KMS-11 (cell line): ENCODE results near the gene ZC3H6.

ENCODE experiments used
- H2AFZ ChIP-seq: fragments of 200-600 bp; sonication (generic); 2 replicates; pipeline ENCODE4 v1.6.1; 2016; ENCODE audit warnings: antibody characterized with exemption, mixed run types, low read depth
- H3K27ac ChIP-seq: fragments of 200-600 bp; sonication (generic); 2 replicates; pipeline ENCODE4 v1.6.1; 2016; ENCODE audit warnings: mild to moderate bottlenecking, mixed run types
- H3K27me3 ChIP-seq: fragments of 200-600 bp; sonication (generic); 2 replicates; pipeline ENCODE4 v1.6.1; 2017; ENCODE audit warnings: mild to moderate bottlenecking, low read depth, mixed run types, moderate library complexity; ENCODE audit not compliant: insufficient read depth
- H3K36me3 ChIP-seq: fragments of 200-600 bp; sonication (generic); 2 replicates; pipeline ENCODE4 v1.6.1; 2017; ENCODE audit warnings: mild to moderate bottlenecking, mixed run types; ENCODE audit not compliant: insufficient read depth
- H3K4me1 ChIP-seq: fragments of 200-600 bp; sonication (generic); 2 replicates; pipeline ENCODE4 v1.6.1; 2016; ENCODE audit warnings: mild to moderate bottlenecking, low read depth, mixed run types; ENCODE audit not compliant: poor library complexity, severe bottlenecking
- H3K4me2 ChIP-seq: fragments of 200-600 bp; sonication (generic); 2 replicates; pipeline ENCODE4 v1.7.0; 2016; ENCODE audit warnings: mild to moderate bottlenecking, mixed run types
- H3K4me3 ChIP-seq: fragments of 200-600 bp; sonication (generic); IDR thresholded peaks from 2 replicates; pipeline ENCODE4 v1.6.1; 2017; ENCODE audit warnings: low read depth, low read length, mixed read lengths; ENCODE audit not compliant: insufficient read depth
- H3K79me2 ChIP-seq: fragments of 200-600 bp; sonication (generic); 2 replicates; pipeline ENCODE4 v1.6.1; 2016; ENCODE audit warnings: low read depth, mixed run types; ENCODE audit not compliant: insufficient read depth
- H3K9ac ChIP-seq: fragments of 200-600 bp; sonication (generic); 2 replicates; pipeline ENCODE4 v1.6.1; 2016; ENCODE audit warnings: mild to moderate bottlenecking, mixed run types
- H4K20me1 ChIP-seq: fragments of 200-600 bp; sonication (generic); 2 replicates; pipeline ENCODE4 v1.6.1; 2016; ENCODE audit warnings: mild to moderate bottlenecking, mixed run types; ENCODE audit not compliant: insufficient read depth
- TF ChIP-seq, protein P1 (sequence below): fragments of 200-600 bp; sonication (generic); conservative IDR thresholded peaks from 2 replicates; pipeline ENCODE4 v1.6.1; 2017; ENCODE audit warnings: low read depth, mild to moderate bottlenecking, antibody characterized with exemption, low read length, moderate library complexity, mixed read lengths

The ZC3H6 gene

DNA sequence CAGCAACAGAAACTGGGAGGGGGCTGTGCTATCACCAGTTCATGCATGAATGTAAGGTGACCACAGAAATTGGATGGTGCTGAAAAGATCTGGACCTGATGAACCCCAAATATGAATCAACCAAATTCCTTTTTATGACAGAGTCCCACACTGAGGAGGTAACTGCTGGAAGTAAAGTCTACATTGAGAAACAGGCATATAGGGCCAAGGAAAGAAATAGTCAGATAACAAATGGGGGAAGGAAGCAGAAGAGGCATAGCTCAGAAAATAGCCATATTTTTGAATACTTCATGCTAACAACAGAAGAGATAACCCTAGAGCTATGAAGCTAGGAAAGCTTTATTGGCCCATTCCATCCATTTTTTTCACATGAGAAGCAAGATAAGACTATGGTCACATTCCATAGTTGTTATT lies 25.8 kb downstream of the ZC3H6 start:
- Histone ChIP-seq H4K20me1 (no peaks in the 10 kb centered on the region), H3K27me3 (no peaks in the 10 kb centered on the region), H3K4me2 (no peak overlapping the region), H3K36me3 (no peaks in the 10 kb centered on the region), H3K27ac (no peak overlapping the region), H3K9ac (no peak overlapping the region), H3K4me1 (no peaks in the 10 kb centered on the region), H3K79me2 (no peaks in the 10 kb centered on the region), H3K4me3 (no peak overlapping the region), H2AFZ (no peak overlapping the region)
- TF ChIP-seq, protein P1, sequence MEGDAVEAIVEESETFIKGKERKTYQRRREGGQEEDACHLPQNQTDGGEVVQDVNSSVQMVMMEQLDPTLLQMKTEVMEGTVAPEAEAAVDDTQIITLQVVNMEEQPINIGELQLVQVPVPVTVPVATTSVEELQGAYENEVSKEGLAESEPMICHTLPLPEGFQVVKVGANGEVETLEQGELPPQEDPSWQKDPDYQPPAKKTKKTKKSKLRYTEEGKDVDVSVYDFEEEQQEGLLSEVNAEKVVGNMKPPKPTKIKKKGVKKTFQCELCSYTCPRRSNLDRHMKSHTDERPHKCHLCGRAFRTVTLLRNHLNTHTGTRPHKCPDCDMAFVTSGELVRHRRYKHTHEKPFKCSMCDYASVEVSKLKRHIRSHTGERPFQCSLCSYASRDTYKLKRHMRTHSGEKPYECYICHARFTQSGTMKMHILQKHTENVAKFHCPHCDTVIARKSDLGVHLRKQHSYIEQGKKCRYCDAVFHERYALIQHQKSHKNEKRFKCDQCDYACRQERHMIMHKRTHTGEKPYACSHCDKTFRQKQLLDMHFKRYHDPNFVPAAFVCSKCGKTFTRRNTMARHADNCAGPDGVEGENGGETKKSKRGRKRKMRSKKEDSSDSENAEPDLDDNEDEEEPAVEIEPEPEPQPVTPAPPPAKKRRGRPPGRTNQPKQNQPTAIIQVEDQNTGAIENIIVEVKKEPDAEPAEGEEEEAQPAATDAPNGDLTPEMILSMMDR: no peak

DNA sequence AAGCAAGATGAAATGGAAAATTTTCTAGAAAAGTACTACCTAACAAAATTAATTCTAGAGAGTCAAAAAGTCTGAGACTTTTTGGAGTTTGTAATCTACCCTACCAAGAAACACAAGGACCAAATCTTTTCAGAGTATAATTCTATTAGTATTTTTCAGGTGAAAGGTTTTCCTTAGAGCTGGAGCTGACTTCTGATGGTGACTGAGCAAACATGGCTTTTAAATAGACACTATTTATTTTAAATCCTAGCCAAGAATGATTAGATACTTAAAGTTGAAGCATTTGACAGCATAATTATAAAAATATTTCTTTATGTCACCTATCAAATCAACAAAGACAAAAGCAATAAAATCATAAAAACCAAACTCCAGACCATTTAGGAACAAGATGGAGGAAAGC lies 26.6 kb downstream of the ZC3H6 start:
- Histone ChIP-seq H2AFZ (no peak overlapping the region), H3K79me2 (no peaks in the 10 kb centered on the region)

DNA sequence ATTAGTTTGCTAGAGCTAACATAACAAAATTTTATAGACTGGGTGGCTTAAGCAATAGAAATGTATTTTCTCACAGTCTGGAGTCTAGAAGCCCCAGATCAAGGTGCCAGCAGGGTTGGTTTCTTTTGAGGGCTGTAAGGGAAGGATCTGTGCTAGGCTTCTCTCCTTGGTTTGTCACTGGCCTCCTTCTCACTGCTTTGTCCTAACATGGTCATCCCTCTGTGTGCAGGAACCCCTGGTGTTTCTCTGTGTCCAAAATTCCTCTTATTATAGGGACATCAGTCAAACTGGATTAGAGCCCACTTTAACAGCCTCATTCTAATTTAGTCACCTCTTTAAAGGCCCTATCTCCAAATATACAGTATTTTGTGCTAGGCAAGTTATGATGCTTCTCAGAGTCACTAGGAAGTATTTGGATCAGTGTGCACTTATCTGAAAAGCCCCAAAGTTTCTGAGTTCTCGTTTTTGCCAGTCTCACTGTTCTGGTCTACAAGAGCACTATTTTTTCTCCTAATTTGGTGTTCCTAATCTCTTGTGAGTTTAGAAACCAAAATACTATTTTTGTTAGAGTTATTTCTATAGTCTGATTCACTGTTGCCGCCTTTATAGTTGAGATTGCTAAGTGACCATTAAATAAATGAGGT lies 29.0 kb downstream of the ZC3H6 start:
- Histone ChIP-seq H4K20me1 (no peaks in the 10 kb centered on the region), H3K4me2 (no peak overlapping the region), H3K4me3 (no peak overlapping the region), H3K27me3 (no peaks in the 10 kb centered on the region), H3K27ac (no peak overlapping the region), H3K9ac (no peak overlapping the region), H3K36me3 (no peaks in the 10 kb centered on the region), H3K4me1 (no peaks in the 10 kb centered on the region), H2AFZ (no peak overlapping the region), H3K79me2 (no peaks in the 10 kb centered on the region)
- TF ChIP-seq, protein P1: no peak

More for the DNA sequence above, 26.6 kb downstream of the ZC3H6 start:
- H3K9ac ChIP-seq: no peak overlapping the region
- H3K27ac ChIP-seq: no peak overlapping the region
- H3K4me2 ChIP-seq: no peak overlapping the region
- H3K4me3 ChIP-seq: no peak overlapping the region
- H3K27me3 ChIP-seq: no peaks in the 10 kb centered on the region
- H4K20me1 ChIP-seq: no peaks in the 10 kb centered on the region
- TF ChIP-seq, protein P1: no peak
- H3K4me1 ChIP-seq: no peaks in the 10 kb centered on the region
- no peaks in the 10 kb centered on the region for H3K36me3 ChIP-seq

DNA sequence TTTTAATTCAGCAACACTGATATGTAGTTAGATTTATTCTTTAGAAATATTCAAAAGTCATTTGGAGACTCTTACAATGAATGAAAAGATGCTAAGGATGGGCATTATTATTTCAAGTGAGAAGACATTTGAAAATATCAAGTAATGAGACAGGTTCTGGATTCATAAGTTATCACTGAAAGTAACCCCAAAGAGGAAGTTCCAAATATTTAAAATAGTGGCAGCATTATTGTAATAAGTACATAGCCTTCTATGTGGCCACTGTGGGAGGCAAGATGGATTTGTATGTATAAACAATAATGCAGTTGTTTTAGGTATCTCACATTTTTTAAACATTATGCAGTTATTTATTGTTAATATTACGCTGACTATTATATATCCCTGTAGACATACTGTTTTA lies 29.7 kb downstream of the ZC3H6 start:
- TF ChIP-seq, protein P1: no peak
- Histone ChIP-seq H3K9ac (no peak overlapping the region), H3K27ac (no peak overlapping the region), H3K4me2 (no peak overlapping the region), H3K4me3 (no peak overlapping the region), H2AFZ (no peak overlapping the region), H3K79me2 (no peaks in the 10 kb centered on the region), H3K4me1 (no peaks in the 10 kb centered on the region), H3K27me3 (no peaks in the 10 kb centered on the region), H4K20me1 (no peaks in the 10 kb centered on the region), H3K36me3 (no peaks in the 10 kb centered on the region)
